GM18499 (cell line): ENCODE measurements around the gene GPR162.
"Not testable (repeated sequence)": the region's sequence is repeated elsewhere in the genome, so short reads cannot be mapped to it uniquely, and the experiment has no call there.

Experiments
- ATAC-seq: cut with Tn5 transposase; IDR thresholded peaks from one replicate; pipeline ENCODE4 v1.9.1; 2021; ENCODE audit warnings: moderate number of reproducible peaks; ENCODE audit not compliant: insufficient read depth, unreplicated experiment

The GPR162 gene

DNA sequence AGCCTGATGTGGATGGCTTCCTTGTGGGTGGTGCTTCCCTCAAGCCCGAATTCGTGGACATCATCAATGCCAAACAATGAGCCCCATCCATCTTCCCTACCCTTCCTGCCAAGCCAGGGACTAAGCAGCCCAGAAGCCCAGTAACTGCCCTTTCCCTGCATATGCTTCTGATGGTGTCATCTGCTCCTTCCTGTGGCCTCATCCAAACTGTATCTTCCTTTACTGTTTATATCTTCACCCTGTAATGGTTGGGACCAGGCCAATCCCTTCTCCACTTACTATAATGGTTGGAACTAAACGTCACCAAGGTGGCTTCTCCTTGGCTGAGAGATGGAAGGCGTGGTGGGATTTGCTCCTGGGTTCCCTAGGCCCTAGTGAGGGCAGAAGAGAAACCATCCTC, 48.7 kb downstream of the GPR162 start:
- ATAC-seq: not testable (repeated sequence)

GRCh38 chr12:6871052-6871957, 49.7 kb downstream of the GPR162 start:
- ATAC-seq: no peak

DNA sequence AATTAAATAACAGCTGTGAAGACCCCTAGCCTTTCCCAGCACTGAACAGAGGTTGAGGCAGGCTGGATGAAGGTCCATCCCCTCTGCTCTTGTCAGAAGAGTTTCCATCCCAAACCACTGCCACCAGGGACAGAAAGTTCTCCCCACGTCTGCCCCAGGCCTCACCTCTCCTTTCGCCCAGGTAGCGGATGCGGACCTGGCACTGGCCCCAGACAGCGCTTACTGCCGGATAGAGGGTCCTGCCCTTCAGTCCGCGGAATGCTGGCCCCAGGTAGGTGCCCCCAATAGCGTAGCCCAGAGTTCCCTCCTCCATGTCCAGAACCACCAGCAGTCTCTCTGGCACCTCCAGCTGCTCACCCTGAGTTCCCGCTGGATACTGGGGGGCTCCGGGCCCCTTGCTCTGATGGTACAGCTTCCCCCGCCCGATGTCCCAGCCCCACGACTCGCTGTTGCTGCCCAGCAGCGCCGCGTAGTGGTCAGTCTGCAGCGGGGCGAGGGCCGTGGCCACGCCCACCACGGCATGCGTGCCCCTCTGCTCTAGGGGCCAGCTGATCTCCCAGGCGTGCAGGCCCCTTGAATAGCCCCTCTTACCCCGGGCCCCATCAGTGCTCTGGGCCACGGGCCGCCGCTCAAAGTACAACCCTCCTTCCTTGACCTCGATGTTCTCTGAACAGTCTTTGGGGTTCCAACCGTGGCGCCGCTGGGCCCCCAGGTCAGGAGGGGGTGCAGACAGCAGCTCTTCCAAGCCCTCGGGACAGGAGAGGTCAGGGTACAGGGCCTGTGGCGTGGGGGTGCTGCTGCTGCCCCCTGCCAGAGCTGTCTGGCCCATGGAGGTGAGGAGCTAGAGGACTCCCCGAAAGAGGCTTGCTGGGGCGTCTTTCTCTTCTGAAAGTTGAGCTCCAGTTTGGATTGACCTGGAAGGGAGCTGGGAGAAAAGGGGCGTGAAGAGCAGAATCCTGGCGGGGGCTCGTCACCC, 50.7 kb downstream of the GPR162 start:
- ATAC-seq: no peak

DNA sequence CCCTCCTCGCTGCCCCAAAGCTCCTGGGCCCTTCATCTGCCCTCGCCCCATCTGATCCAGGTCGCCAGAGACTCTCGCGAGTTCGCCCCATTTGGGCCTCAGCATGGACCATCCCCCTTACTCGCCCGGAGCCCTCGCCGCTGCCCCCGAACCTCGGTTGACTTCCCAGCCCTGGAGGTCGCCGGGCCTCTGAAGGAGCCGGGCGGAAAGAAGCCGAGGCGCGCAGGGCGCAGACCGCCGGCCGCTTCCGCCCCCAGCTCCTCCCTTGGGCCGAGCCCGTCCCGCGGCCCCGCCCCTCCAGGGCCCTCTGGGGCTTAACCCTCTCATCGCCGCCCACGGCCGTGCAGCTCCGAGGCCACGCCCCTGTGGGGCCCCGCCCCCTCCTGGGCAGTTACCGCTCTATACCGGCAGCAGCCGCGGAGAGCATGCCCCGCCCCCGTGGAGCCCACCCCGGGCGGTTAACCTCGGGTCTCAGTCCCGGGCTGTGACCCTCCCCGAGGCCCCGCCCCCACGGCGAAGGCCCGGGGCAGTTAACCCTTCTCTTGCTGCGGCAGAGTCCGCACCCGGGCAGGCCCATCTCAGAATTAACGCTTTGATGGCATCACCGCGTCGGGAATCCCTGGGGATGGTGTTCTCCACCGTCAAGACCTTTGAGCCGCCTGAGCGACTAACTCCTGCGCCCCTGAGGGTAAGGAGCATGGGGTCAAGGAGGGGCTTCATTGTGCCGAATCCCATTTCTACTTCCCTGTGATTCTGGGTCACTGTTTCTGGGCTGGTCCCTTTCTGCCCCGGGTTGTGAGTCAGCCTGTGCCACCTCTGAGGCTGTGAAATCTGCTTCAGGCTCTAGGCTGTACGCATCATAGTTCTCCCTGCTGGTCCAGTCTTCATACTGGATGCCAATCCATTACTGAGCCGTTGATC, 51.7 kb downstream of the GPR162 start, which contains the start of gene SPSB2:
SPSB2 (minus strand) TSS at position 210 of the 921 bp plus-strand sequence. CDS start 402 bp downstream, outside the sequence.
- peak; percentile 40 for ATAC-seq

GRCh38 chr12:6874015-6874368, 52.4 kb downstream of the GPR162 start:
- not testable (repeated sequence) for ATAC-seq
